H1 (cell line): ENCODE data around the gene SFRP2. TPM values are rescaled to one million over a fixed set of nuclear protein-coding genes. Genes with fewer than 3 reads are reported as not detected.

Experiments
- CHD1 ChIP-seq: IDR thresholded peaks from 2 replicates; pipeline ENCODE4 v1.6.1; 2012; ENCODE audit warnings: low read depth, low read length, improper control_type of control experiment
- CHD2 ChIP-seq: IDR thresholded peaks from 2 replicates; pipeline ENCODE4 v1.6.1; 2012; ENCODE audit warnings: low read length, improper control_type of control experiment
- EGR1 ChIP-seq: IDR thresholded peaks from 2 replicates; pipeline ENCODE4 v1.6.1; 2011; ENCODE audit warnings: low read depth, low read length, borderline replicate concordance
- GABPA ChIP-seq: IDR thresholded peaks from 2 replicates; pipeline ENCODE4 v1.6.1; 2011; ENCODE audit warnings: mild to moderate bottlenecking, low read length, moderate library complexity, borderline replicate concordance; ENCODE audit not compliant: insufficient read depth
- GTF2F1 ChIP-seq: IDR thresholded peaks from 2 replicates; pipeline ENCODE4 v1.6.1; 2012; ENCODE audit warnings: low read depth, low read length, improper control_type of control experiment, borderline replicate concordance
- KDM4A ChIP-seq: IDR thresholded peaks from one replicate; pipeline ENCODE4 v1.7.1; 2012; ENCODE audit warnings: low read depth, mild to moderate bottlenecking, moderate library complexity, low read length, inconsistent platforms; ENCODE audit not compliant: severe bottlenecking
- POLR2A ChIP-seq, 2 experiments: IDR thresholded peaks; 1 replicate in 1 of 2; 2 replicates in 1 of 2; pipeline ENCODE4 v1.6.1; 2011; ENCODE audit warnings: low read depth in 2 of 2, low read length in 2 of 2, mild to moderate bottlenecking in 2 of 2; ENCODE audit errors: control extremely low read depth in 1 of 2
- SIN3A ChIP-seq, 2 experiments: IDR thresholded peaks in 1 of 2; conservative IDR thresholded peaks in 1 of 2; 2 replicates each; pipeline ENCODE4 v1.6.1; 2011 to 2012; ENCODE audit warnings: low read length in 2 of 2, improper control_type of control experiment in 1 of 2, low read depth in 1 of 2, mild to moderate bottlenecking in 1 of 2
- TAF1 ChIP-seq: IDR thresholded peaks from 2 replicates; pipeline ENCODE4 v1.6.1; 2011; ENCODE audit warnings: mild to moderate bottlenecking, low read depth, low read length
- polyA plus RNA-seq, 7 experiments: library from polyadenylated mRNA; depleted of rRNA in 3 of 7; stranded (reverse) in 5 of 7; unstranded in 2 of 7; fragments of >200 nt in 5 of 7; fragments of 200-250 nt in 2 of 7; gene quantifications; 1 replicate in 5 of 7; 2 replicates in 1 of 7; 4 replicates in 1 of 7; pipeline versions ENCODE4 v1.2.1 to v1.2.3, GENCODE V29; 2011 to 2013; ENCODE audit warnings: missing spikeins in 2 of 7, mixed read lengths in 2 of 7
- total RNA-seq: library from RNA; stranded (reverse); fragmentation: NEBNext Ultra II Directional; extraction: Animal tissue kit (Norgen Biotek cat#: 25700); gene quantifications from 2 replicates; pipeline ENCODE4 v1.2.1, GENCODE V29; 2021
- TF ChIP-seq, protein P1 (sequence below), 3 experiments: IDR thresholded peaks; 1 replicate in 2 of 3; 2 replicates in 1 of 3; pipeline versions ENCODE4 v1.5.1 to v1.6.1; 2011; ENCODE audit warnings: low read length in 3 of 3, mild to moderate bottlenecking in 3 of 3, inconsistent platforms in 2 of 3, low read depth in 1 of 3, moderate library complexity in 1 of 3; ENCODE audit not compliant: insufficient read depth in 1 of 3; ENCODE audit errors: control extremely low read depth in 1 of 3

The SFRP2 gene
- total and polyA plus RNA-seq, 2 of the 8 experiments (the other 6 are each of a cell fraction or from before 2014, with no cell fraction given): 108 to 342 TPM

DNA sequence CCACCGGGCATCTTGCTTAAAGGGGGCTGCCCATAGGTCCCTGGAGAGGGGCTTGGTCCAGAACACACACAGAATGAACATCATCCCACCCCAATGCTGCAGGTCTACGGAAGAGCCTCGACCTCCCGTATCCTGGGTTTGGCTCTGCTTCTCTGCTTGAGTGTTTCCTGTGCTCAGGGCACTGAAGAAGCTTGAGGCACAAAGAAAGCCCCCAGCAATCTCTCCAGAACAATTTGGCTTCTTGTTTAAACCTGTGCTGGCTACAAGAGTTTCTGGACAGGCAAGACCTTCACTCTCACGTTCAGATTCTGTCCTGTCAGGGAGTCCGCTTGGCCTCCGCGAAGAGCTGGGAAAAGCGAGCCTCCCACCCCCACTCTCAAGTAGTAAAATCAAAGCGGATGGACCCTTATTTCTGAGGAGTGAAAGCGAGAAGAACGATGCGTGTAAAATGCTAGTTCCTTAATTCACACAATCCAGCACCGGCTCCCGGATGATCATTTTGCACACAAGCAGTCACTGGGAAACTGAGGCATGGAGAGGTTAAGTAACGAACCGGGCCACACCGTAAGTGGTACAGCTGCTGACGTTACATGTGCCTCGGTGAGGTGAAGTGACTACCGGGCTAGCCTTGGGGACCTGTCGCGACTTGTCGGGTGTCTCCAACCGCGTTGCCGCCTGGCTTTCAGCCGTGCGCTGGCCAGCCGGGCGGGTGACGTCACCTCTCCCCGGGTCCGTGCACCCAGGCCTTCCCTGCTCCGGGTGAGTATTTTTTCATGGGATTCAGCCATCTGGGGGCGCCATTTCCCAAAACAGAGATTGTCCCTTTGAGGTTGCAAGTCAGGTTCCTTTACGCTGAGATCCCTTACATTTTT lies 3.1 kb upstream of the SFRP2 start (continued):
- TF ChIP-seq, protein P1, sequence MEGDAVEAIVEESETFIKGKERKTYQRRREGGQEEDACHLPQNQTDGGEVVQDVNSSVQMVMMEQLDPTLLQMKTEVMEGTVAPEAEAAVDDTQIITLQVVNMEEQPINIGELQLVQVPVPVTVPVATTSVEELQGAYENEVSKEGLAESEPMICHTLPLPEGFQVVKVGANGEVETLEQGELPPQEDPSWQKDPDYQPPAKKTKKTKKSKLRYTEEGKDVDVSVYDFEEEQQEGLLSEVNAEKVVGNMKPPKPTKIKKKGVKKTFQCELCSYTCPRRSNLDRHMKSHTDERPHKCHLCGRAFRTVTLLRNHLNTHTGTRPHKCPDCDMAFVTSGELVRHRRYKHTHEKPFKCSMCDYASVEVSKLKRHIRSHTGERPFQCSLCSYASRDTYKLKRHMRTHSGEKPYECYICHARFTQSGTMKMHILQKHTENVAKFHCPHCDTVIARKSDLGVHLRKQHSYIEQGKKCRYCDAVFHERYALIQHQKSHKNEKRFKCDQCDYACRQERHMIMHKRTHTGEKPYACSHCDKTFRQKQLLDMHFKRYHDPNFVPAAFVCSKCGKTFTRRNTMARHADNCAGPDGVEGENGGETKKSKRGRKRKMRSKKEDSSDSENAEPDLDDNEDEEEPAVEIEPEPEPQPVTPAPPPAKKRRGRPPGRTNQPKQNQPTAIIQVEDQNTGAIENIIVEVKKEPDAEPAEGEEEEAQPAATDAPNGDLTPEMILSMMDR (IDR thresholded peaks at IDR 0.05; ENCODE audit: control extremely low read depth in 1 of 3, insufficient read depth in 1 of 3, low read depth in 1 of 3, low read length in 3 of 3): peak in 2 of 3 experiments; percentile 76 to 78; a peak in 3 of 4 replicates
- no peak for TF ChIP-seq CHD1
- TF ChIP-seq GABPA: no peak
- TF ChIP-seq SIN3A (conservative IDR thresholded peaks at IDR 0.05 in 1 of 2, IDR thresholded peaks at IDR 0.05 in 1 of 2; ENCODE audit: low read depth in 1 of 2, low read length in 2 of 2): no peak; a peak in 1 of 4 replicates
- TF ChIP-seq CHD2: no peak; the same call in 1 of the 2 replicates
- TF ChIP-seq KDM4A: peak; percentile 55
- 0 out of 2 replicates have a peak, but pooled peaks have one; percentile 16 for TF ChIP-seq TAF1
- TF ChIP-seq POLR2A (IDR thresholded peaks at IDR 0.05; ENCODE audit: control extremely low read depth in 1 of 2, low read depth in 2 of 2, low read length in 2 of 2): no peak; a peak in 1 of 3 replicates
- TF ChIP-seq GTF2F1: no peak; the same call in 1 of the 2 replicates
- 0 out of 2 replicates have a peak, but pooled peaks have one; percentile 55 for TF ChIP-seq EGR1
